IMR-90 (cell line): Measurements from ENCODE around the gene KIAA1328. TPM values are rescaled to one million over a fixed set of nuclear protein-coding genes. Genes with fewer than 3 reads are reported as not detected.

Experiments used
- ATAC-seq: fragments of 200-7000 bp; cut with Tn5 transposase; 2 replicates; pipeline ENCODE4 v1.9.1; 2020; ENCODE audit warnings: low read depth, mild to moderate bottlenecking, moderate library complexity
- BruUV-seq: library from RNA; stranded (reverse); fragments of 400-500 nt; replicated peaks from 2 replicates; lab custom pipeline; 2021; lab: Mats Ljungman, UMichigan
- CTCF ChIA-PET: fragments of 300-600 bp; formaldehyde crosslinking; extraction: SDS; loops from one replicate; lab custom pipeline; 2021; ENCODE audit warnings: antibody characterized with exemption; lab: Yijun Ruan, JAX
- POLR2A ChIA-PET: fragments of 300-600 bp; sonication (Branson Sonifier 250); formaldehyde crosslinking; loops from one replicate; lab custom pipeline; 2022; ENCODE audit warnings: antibody characterized with exemption; ENCODE audit not compliant: unreplicated experiment; lab: Charles Lee
- DNase-seq: peaks from one replicate; pipeline ENCODE4 v3.0.0; 2013
- H2AFZ ChIP-seq: replicated peaks from 2 replicates; pipeline ENCODE3; 2013; ENCODE audit warnings: low read length, mild to moderate bottlenecking; ENCODE audit not compliant: poor library complexity
- H2AK5ac ChIP-seq: 2 replicates; pipeline ENCODE4 v1.6.1; 2013; ENCODE audit warnings: low read depth, low read length, inconsistent platforms
- H2AK9ac ChIP-seq: replicated peaks from 2 replicates; pipeline ENCODE3; 2013; ENCODE audit warnings: mild to moderate bottlenecking, low read depth, low read length, moderate library complexity; ENCODE audit not compliant: poor library complexity
- H2BK120ac ChIP-seq: 2 replicates; pipeline ENCODE4 v1.6.1; 2013; ENCODE audit warnings: low read depth, low read length, inconsistent platforms
- H2BK15ac ChIP-seq: 3 replicates; pipeline ENCODE4 v1.6.1; 2013; ENCODE audit warnings: low read depth, low read length, inconsistent platforms
- H2BK20ac ChIP-seq: 2 replicates; pipeline ENCODE4 v1.6.1; 2013; ENCODE audit warnings: low read depth, mild to moderate bottlenecking, inconsistent platforms, low read length, moderate library complexity
- H2BK5ac ChIP-seq: 2 replicates; pipeline ENCODE4 v1.6.1; 2013; ENCODE audit warnings: mild to moderate bottlenecking, low read depth, low read length, inconsistent platforms; ENCODE audit not compliant: poor library complexity, severe bottlenecking
- H3K14ac ChIP-seq: replicated peaks from 2 replicates; pipeline ENCODE4 v1.6.1; 2013; ENCODE audit warnings: low read depth, low read length, inconsistent platforms
- H3K18ac ChIP-seq: 2 replicates; pipeline ENCODE4 v1.6.1; 2013; ENCODE audit warnings: low read depth, low read length, control low read depth
- H3K23ac ChIP-seq: 2 replicates; pipeline ENCODE4 v1.6.1; 2013; ENCODE audit warnings: low read depth, low read length, inconsistent platforms
- H3K27ac ChIP-seq: 2 replicates; pipeline ENCODE4 v1.5.1; 2013; ENCODE audit warnings: mild to moderate bottlenecking, control low read depth, low read length; ENCODE audit not compliant: insufficient read depth
- H3K27me3 ChIP-seq: 2 replicates; pipeline ENCODE4 v1.6.1; 2013; ENCODE audit warnings: low read length; ENCODE audit not compliant: control insufficient read depth, insufficient read depth
- H3K36me3 ChIP-seq: 2 replicates; pipeline ENCODE4 v1.6.1; 2013; ENCODE audit warnings: low read length, mixed read lengths; ENCODE audit not compliant: control insufficient read depth, insufficient read depth
- H3K4ac ChIP-seq: 2 replicates; pipeline ENCODE4 v1.6.1; 2013; ENCODE audit warnings: low read depth, low read length, inconsistent platforms
- H3K4me1 ChIP-seq: 2 replicates; pipeline ENCODE4 v1.6.1; 2013; ENCODE audit warnings: low read length, mixed read lengths; ENCODE audit not compliant: control insufficient read depth, insufficient read depth
- H3K4me2 ChIP-seq: 2 replicates; pipeline ENCODE4 v1.6.1; 2013; ENCODE audit warnings: low read depth, mild to moderate bottlenecking, control low read depth, low read length, moderate library complexity
- H3K4me3 ChIP-seq: 2 replicates; pipeline ENCODE4 v1.5.1; 2013; ENCODE audit warnings: low read depth, mild to moderate bottlenecking, control low read depth, low read length, moderate library complexity; ENCODE audit not compliant: insufficient read depth
- H3K56ac ChIP-seq: 2 replicates; pipeline ENCODE4 v1.6.1; 2013; ENCODE audit warnings: low read length, inconsistent platforms; ENCODE audit not compliant: insufficient read depth; ENCODE audit errors: extremely low read depth
- H3K79me1 ChIP-seq, 2 experiments: 2 replicates each; pipeline ENCODE4 v1.6.1; 2013; ENCODE audit warnings: low read length in 2 of 2, inconsistent platforms in 1 of 2, low read depth in 1 of 2
- H3K9ac ChIP-seq: 2 replicates; pipeline ENCODE4 v1.6.1; 2013; ENCODE audit warnings: low read depth, low read length, control low read depth
- H3K9me1 ChIP-seq: 2 replicates; pipeline ENCODE4 v1.6.1; 2013; ENCODE audit warnings: low read length, inconsistent platforms; ENCODE audit not compliant: insufficient read depth
- H3K9me3 ChIP-seq: 2 replicates; pipeline ENCODE4 v1.6.1; 2013; ENCODE audit warnings: low read length; ENCODE audit not compliant: control insufficient read depth, insufficient read depth
- H4K20me1 ChIP-seq: 2 replicates; pipeline ENCODE4 v1.6.1; 2013; ENCODE audit warnings: low read length, inconsistent platforms; ENCODE audit not compliant: insufficient read depth
- H4K5ac ChIP-seq: 2 replicates; pipeline ENCODE4 v1.6.1; 2013; ENCODE audit warnings: mild to moderate bottlenecking, low read depth, low read length, control low read depth
- H4K8ac ChIP-seq, 2 experiments: 2 replicates each; pipeline ENCODE4 v1.6.1; 2013; ENCODE audit warnings: low read depth in 2 of 2, low read length in 2 of 2, control low read depth in 1 of 2, inconsistent platforms in 1 of 2
- H4K91ac ChIP-seq: 2 replicates; pipeline ENCODE4 v1.6.1; 2013; ENCODE audit warnings: low read depth, low read length, inconsistent platforms; ENCODE audit not compliant: insufficient read depth
- BHLHE40 ChIP-seq: fragments of 150-350 bp; IDR thresholded peaks from 2 replicates; pipeline ENCODE4 v1.6.1; 2016; ENCODE audit warnings: mild to moderate bottlenecking, low read depth, low read length
- CEBPB ChIP-seq: IDR thresholded peaks from 2 replicates; pipeline ENCODE4 v1.6.1; 2012; ENCODE audit warnings: low read depth, low read length, improper control_type of control experiment
- CHD1 ChIP-seq: IDR thresholded peaks from 2 replicates; pipeline ENCODE4 v1.6.1; 2012; ENCODE audit warnings: low read depth, low read length, improper control_type of control experiment
- FOS ChIP-seq: fragments of 150-350 bp; IDR thresholded peaks from 2 replicates; pipeline ENCODE4 v1.6.1; 2016; ENCODE audit warnings: low read depth, low read length
- MAFK ChIP-seq: IDR thresholded peaks from 2 replicates; pipeline ENCODE4 v1.6.1; 2012; ENCODE audit warnings: low read depth, low read length, improper control_type of control experiment
- MAZ ChIP-seq: IDR thresholded peaks from 2 replicates; pipeline ENCODE4 v1.6.1; 2012; ENCODE audit warnings: low read depth, mild to moderate bottlenecking, low read length, improper control_type of control experiment, moderate library complexity, borderline replicate concordance
- MXI1 ChIP-seq: IDR thresholded peaks from 2 replicates; pipeline ENCODE4 v1.6.1; 2012; ENCODE audit warnings: low read depth, mild to moderate bottlenecking, low read length, moderate library complexity, borderline replicate concordance
- NFE2L2 ChIP-seq: fragments of 150-350 bp; IDR thresholded peaks from 2 replicates; pipeline ENCODE4 v1.6.1; 2016; ENCODE audit warnings: low read depth, mild to moderate bottlenecking, low read length
- POLR2A ChIP-seq: IDR thresholded peaks from 2 replicates; pipeline ENCODE4 v1.6.1; 2012; ENCODE audit warnings: mild to moderate bottlenecking, low read depth, low read length
- RAD21 ChIP-seq: IDR thresholded peaks from 2 replicates; pipeline ENCODE4 v1.6.1; 2012; ENCODE audit warnings: low read length, improper control_type of control experiment
- RCOR1 ChIP-seq: IDR thresholded peaks from 2 replicates; pipeline ENCODE4 v1.6.1; 2012; ENCODE audit warnings: mild to moderate bottlenecking, low read length, improper control_type of control experiment; ENCODE audit not compliant: insufficient replicate concordance
- RFX5 ChIP-seq: IDR thresholded peaks from 2 replicates; pipeline ENCODE4 v1.8.0; 2012; ENCODE audit warnings: low read depth, mild to moderate bottlenecking, low read length, moderate library complexity
- SMC3 ChIP-seq: fragments of 150-350 bp; IDR thresholded peaks from 2 replicates; pipeline ENCODE4 v1.6.1; 2016; ENCODE audit warnings: low read depth, mild to moderate bottlenecking, antibody characterized with exemption, low read length, moderate library complexity
- WGBS, 2 experiments: methylation state at CpG; one replicate each; pipeline versions ENCODE4 v1.1.5 to v1.1.7; 2013; ENCODE audit warnings: missing lambda C conversion rate in 2 of 2; ENCODE audit not compliant: insufficient read length in 1 of 2; ENCODE audit errors: extremely low coverage in 2 of 2; 5-methylcytosine and 5-hydroxymethylcytosine counted together
- dilution Hi-C: fragments of 300-500 bp; cut with HindIII; formaldehyde crosslinking; loops from one replicate; pipeline ENCODE4 v1.14.3; 2018; ENCODE audit warnings: low sequenced_read_pairs; ENCODE audit not compliant: unreplicated experiment
- in situ Hi-C: fragments of 300-500 bp; cut with MboI; formaldehyde crosslinking; loops from 3 replicates; pipeline ENCODE4 v1.14.3; 2019; ENCODE audit warnings: low sequenced_read_pairs, inconsistent platforms, mixed read lengths
- intact Hi-C: fragments of 100-400 bp; cut with micrococcal nuclease; formaldehyde crosslinking; loops from 2 replicates; pipeline ENCODE4 v1.10.0; 2022
- polyA plus RNA-seq, 3 experiments: library from polyadenylated mRNA; depleted of rRNA; stranded (reverse); fragments of >200 nt; gene quantifications; 2 replicates each; pipeline ENCODE4 v1.2.3, GENCODE V29; 2012; ENCODE audit warnings: low replicate concordance in 1 of 3
- total RNA-seq: library from RNA; depleted of rRNA; stranded (reverse); fragments of >200 nt; gene quantifications from 2 replicates; pipeline ENCODE4 v1.2.3, GENCODE V29; 2012
- TF ChIP-seq, protein P1 (sequence below): conservative IDR thresholded peaks from 2 replicates; pipeline ENCODE4 v1.5.1; 2012; ENCODE audit warnings: mild to moderate bottlenecking, low read depth, low read length, improper control_type of control experiment
- TF ChIP-seq, protein P2 (sequence below): fragments of 150-350 bp; IDR thresholded peaks from 2 replicates; pipeline ENCODE4 v1.6.1; 2017; ENCODE audit warnings: mild to moderate bottlenecking, antibody characterized with exemption, low read length, low read depth
- TF ChIP-seq, protein P3 (sequence below): fragments of 150-350 bp; IDR thresholded peaks from 2 replicates; pipeline ENCODE4 v1.6.1; 2016; ENCODE audit warnings: low read depth, mild to moderate bottlenecking, low read length, moderate library complexity, borderline replicate concordance

The KIAA1328 gene
- total and polyA plus RNA-seq, 2 of the 4 experiments (the other 2 are of a cell fraction) = 2.4 to 7.0 TPM

DNA sequence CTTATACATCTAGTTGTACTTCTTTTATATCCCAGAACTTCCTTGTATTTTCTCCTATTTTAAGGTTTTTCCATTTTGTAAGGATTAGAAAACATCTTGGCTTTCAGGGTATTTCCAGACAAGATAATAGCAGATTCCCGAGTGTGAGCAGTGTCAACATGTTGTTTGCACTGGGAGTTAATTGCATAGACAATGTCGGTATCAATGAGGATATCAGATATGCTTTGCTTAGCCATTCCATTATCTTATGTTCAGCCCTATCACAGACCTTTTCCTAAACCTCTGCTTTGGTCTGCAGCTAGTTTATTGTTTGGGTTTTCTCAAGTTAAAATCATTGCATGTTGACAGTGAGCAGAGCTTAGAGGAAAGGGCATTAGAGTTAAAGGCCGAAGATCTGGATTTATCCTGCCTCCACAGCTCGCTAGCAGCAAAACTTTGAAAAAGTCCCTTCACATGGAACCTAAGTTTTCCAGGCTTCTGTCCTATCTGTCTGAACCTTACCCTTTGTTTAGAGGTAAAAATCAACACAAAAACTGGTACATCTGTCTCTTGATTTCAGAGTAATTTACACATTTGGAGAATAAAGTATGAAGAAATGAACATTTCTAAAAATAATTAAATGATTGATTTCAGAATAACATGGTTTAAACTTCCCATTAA lies 355.4 kb downstream of the KIAA1328 start:
- BruUV-seq = no TSS peak
- Histone ChIP-seq H2BK5ac (no peak overlapping the region), H4K91ac (no peak overlapping the region), H2AK5ac (no peak overlapping the region), H2AK9ac (no peak overlapping the region), H3K56ac (no peak overlapping the region), H2BK15ac (no peak overlapping the region), H3K9ac (no peak overlapping the region), H3K9me1 (no peaks in the 10 kb centered on the region), H4K5ac (no peak overlapping the region), H3K4me1 (no peaks in the 10 kb centered on the region), H4K8ac (no peak overlapping the region), H3K18ac (no peak overlapping the region), H2BK20ac (no peak overlapping the region), H3K14ac (no peak overlapping the region), H3K4me2 (no peak overlapping the region), H3K27ac (no peak overlapping the region), H3K27me3 (no peaks in the 10 kb centered on the region), H2AFZ (no peak overlapping the region), H4K20me1 (no peaks in the 10 kb centered on the region), H3K36me3 (no peaks in the 10 kb centered on the region), H2BK120ac (no peak overlapping the region), H3K9me3 (no peaks in the 10 kb centered on the region), H3K79me1 (no peaks in the 10 kb centered on the region), H3K4me3 (no peak overlapping the region), H3K23ac (no peak overlapping the region), H3K4ac (no peak overlapping the region)
- WGBS, 2 experiments = no CpG with 5 or more reads among the region's 4 CpGs
- dilution Hi-C loops = no loop called here
- TF ChIP-seq, protein P1, sequence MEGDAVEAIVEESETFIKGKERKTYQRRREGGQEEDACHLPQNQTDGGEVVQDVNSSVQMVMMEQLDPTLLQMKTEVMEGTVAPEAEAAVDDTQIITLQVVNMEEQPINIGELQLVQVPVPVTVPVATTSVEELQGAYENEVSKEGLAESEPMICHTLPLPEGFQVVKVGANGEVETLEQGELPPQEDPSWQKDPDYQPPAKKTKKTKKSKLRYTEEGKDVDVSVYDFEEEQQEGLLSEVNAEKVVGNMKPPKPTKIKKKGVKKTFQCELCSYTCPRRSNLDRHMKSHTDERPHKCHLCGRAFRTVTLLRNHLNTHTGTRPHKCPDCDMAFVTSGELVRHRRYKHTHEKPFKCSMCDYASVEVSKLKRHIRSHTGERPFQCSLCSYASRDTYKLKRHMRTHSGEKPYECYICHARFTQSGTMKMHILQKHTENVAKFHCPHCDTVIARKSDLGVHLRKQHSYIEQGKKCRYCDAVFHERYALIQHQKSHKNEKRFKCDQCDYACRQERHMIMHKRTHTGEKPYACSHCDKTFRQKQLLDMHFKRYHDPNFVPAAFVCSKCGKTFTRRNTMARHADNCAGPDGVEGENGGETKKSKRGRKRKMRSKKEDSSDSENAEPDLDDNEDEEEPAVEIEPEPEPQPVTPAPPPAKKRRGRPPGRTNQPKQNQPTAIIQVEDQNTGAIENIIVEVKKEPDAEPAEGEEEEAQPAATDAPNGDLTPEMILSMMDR = no peak
- TF ChIP-seq, protein P2, sequence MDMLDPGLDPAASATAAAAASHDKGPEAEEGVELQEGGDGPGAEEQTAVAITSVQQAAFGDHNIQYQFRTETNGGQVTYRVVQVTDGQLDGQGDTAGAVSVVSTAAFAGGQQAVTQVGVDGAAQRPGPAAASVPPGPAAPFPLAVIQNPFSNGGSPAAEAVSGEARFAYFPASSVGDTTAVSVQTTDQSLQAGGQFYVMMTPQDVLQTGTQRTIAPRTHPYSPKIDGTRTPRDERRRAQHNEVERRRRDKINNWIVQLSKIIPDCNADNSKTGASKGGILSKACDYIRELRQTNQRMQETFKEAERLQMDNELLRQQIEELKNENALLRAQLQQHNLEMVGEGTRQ = no peak
- TF ChIP-seq FOS (no peak), MAFK (no peak), RAD21 (no peak), CHD1 (no peak), MXI1 (no peak), CEBPB (no peak), RFX5 (no peak), MAZ (no peak), SMC3 (no peak), POLR2A (no peak), NFE2L2 (no peak), RCOR1 (no peak), BHLHE40 (no peak)
- TF ChIP-seq, protein P3, sequence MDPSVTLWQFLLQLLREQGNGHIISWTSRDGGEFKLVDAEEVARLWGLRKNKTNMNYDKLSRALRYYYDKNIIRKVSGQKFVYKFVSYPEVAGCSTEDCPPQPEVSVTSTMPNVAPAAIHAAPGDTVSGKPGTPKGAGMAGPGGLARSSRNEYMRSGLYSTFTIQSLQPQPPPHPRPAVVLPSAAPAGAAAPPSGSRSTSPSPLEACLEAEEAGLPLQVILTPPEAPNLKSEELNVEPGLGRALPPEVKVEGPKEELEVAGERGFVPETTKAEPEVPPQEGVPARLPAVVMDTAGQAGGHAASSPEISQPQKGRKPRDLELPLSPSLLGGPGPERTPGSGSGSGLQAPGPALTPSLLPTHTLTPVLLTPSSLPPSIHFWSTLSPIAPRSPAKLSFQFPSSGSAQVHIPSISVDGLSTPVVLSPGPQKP = no peak
- ChIA-PET POLR2A (no interaction called here), CTCF (no interaction called here)
- in situ Hi-C loops = no loop called here
- DNase-seq = no peak
- intact Hi-C loops = no loop called here
- ATAC-seq = no peak
